Activated naive CD8-positive, alpha-beta T cell treated with anti-CD3 and anti-CD28 coated beads for 36 hours (primary cell): ENCODE measurements around the gene TAB2. TPM values are rescaled to one million over a fixed set of nuclear protein-coding genes. Genes with fewer than 3 reads are reported as not detected.
A peak's percentile ranks its signal among the peaks of the same experiment; 100 is the strongest.
"Not testable (repeated sequence)": the region's sequence is repeated elsewhere in the genome, so short reads cannot be mapped to it uniquely, and the experiment has no call there.

Experiments used
- DNase-seq: peaks from one replicate; pipeline ENCODE4 v3.0.0; 2021
- H3K27ac Mint-ChIP-seq: one replicate; pipeline ENCODE4 v1.8.0; 2022; ENCODE audit warnings: mild to moderate bottlenecking, moderate library complexity, mixed read lengths
- H3K27me3 Mint-ChIP-seq: one replicate; pipeline ENCODE4 v1.8.0; 2022; ENCODE audit warnings: mild to moderate bottlenecking, mixed read lengths
- H3K36me3 Mint-ChIP-seq: one replicate; pipeline ENCODE4 v1.8.0; 2021; ENCODE audit warnings: mild to moderate bottlenecking, mixed read lengths
- H3K4me1 Mint-ChIP-seq: one replicate; pipeline ENCODE4 v1.8.0; 2021; ENCODE audit warnings: mixed read lengths
- H3K4me3 Mint-ChIP-seq: one replicate; pipeline ENCODE4 v1.8.0; 2022; ENCODE audit warnings: mild to moderate bottlenecking, moderate library complexity, mixed read lengths
- H3K9me3 Mint-ChIP-seq: one replicate; pipeline ENCODE4 v1.8.0; 2022; ENCODE audit warnings: mixed read lengths
- total RNA-seq, 2 experiments: library from RNA; stranded (reverse); gene quantifications; one replicate each; pipeline ENCODE4 v1.2.3, GENCODE V29; 2021

The TAB2 gene
- total RNA-seq, 2 experiments from 2014 or later = 55.5 to 56.1 TPM

DNA sequence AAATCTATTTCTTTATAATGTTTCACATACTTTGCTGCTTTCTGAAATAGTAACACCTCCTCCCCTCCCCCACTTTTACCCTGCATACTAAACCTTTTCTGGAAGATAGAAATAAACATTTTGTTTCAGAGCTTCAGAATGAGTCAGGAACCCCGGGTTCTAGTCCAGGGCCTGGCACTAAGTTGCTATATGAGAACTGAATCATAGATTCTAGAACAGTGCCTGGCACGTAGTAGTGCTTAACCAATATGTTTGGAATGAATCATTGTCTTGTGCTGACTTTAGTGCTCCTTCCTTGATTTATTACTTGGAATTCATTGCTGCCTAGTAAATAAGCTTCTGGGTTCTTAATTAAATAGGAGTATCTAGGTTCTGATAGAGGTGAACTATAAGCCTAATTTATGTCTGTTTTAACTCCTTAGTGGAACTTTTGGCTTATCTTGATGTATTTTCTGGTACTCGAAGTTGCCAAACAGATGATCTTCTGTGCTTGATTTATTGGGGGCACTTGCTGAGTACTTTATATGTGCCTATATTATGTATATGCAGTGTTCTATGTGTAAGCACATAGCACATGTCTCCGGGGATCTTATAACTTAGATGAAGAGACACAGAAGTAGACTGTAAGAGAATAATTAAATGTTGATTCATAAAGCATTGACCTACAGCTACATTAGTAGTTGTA lies 18.6 kb downstream of the TAB2 start:
- H3K27me3 Mint-ChIP-seq = no peaks in the 10 kb centered on the region
- peaks cover 82% of the 10 kb centered on the region for H3K4me1 Mint-ChIP-seq
- H3K27ac Mint-ChIP-seq = peak overlapping the region; percentile 84
- peak overlapping the region; percentile 50 for H3K4me3 Mint-ChIP-seq
- DNase-seq = peak; percentile 30
- peaks cover 7% of the 10 kb centered on the region for H3K9me3 Mint-ChIP-seq
- H3K36me3 Mint-ChIP-seq = peaks cover 29% of the 10 kb centered on the region

DNA sequence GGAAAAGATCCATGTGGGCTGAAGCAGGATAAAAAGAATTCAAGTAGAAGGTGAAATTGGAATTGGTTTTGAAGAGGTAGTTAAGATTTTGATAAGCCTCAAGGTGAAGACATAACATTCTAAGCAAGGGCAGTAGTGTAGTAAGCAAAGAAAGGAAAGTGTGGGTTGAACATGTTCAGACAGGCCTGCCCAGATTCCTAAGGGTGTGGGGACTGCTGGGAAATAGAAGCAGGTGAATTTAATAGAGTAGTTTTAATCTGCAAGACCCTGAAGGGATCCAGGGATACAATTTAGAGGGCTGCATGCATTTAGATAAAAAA lies 19.1 kb downstream of the TAB2 start:
- Mint-ChIP-seq H3K36me3 (peaks cover 31% of the 10 kb centered on the region), H3K27ac (peak overlapping the region; percentile 84), H3K4me3 (peak overlapping the region; percentile 38), H3K9me3 (peaks cover 7% of the 10 kb centered on the region), H3K4me1 (peaks cover 82% of the 10 kb centered on the region), H3K27me3 (no peaks in the 10 kb centered on the region)
- DNase-seq = no peak

DNA sequence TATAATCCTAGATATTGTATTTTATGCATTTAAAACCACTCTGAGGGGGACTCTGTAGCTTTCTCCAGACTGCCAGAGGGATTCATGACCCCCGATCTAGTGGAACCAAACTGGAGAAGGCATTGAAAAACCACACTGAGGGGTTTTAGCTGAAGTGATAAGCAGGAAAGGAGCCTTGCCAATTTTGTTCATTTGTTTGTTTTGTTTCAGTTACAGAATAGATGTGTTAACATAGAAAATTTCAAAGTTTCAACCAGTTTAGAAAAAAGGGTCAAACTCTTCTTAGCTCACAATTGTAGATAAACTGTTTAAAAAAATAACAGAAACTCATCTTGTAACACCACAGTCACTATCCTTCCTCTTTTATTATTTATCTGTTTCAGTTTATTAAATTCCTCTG lies 19.8 kb downstream of the TAB2 start:
- peak overlapping the region; percentile 62 for H3K27ac Mint-ChIP-seq
- H3K4me3 Mint-ChIP-seq = no peak overlapping the region
- peaks cover 7% of the 10 kb centered on the region for H3K9me3 Mint-ChIP-seq
- no peaks in the 10 kb centered on the region for H3K27me3 Mint-ChIP-seq
- no peak for DNase-seq
- peaks cover 37% of the 10 kb centered on the region for H3K36me3 Mint-ChIP-seq
- H3K4me1 Mint-ChIP-seq = peaks cover 82% of the 10 kb centered on the region

DNA sequence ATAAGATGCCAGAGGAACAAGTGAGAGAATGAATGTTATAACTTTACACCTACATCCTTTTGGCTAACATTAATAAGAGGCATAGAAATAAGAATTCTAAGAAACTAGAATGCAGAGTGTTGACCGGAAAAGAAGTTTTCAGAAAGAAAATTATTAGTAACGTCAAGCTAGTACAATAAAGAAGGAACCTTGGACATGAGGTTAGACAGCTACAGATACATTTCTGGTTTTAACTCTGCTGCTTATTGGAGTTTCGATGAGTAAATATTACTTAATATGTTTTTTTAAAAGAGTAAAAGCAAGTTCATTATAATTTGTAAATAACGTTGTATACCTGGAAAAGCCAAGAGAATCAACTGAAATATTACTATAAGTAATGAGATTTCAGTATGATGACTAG lies 22.7 kb downstream of the TAB2 start:
- no peaks in the 10 kb centered on the region for H3K27me3 Mint-ChIP-seq
- H3K4me3 Mint-ChIP-seq = no peak overlapping the region
- peaks cover 42% of the 10 kb centered on the region for H3K36me3 Mint-ChIP-seq
- no peak for DNase-seq
- H3K9me3 Mint-ChIP-seq = peaks cover 7% of the 10 kb centered on the region
- peaks cover 74% of the 10 kb centered on the region for H3K4me1 Mint-ChIP-seq
- peak overlapping the region; percentile 69 for H3K27ac Mint-ChIP-seq

DNA sequence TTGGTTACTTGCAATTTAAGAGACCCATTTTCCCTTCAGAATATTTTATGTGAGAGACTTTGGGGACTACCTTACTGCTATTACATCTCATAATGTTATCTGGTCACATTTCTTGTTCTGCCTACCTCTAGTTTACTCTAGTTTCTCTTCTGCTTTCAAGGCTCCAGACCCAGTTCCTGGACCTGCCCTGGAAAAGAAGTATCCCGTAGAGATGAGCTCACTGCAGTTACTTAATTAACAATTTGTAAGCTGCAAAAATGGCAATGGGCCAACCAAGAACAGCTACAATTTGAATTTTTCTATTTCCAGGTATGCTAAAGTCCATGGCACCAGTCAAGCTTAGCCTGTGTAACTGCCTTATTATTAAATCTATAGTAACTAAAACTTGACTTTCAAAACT lies 25.0 kb downstream of the TAB2 start:
- peak overlapping the region; percentile 52 for H3K4me3 Mint-ChIP-seq
- peak overlapping the region; percentile 91 for H3K27ac Mint-ChIP-seq
- H3K27me3 Mint-ChIP-seq = no peaks in the 10 kb centered on the region
- H3K36me3 Mint-ChIP-seq = peaks cover 49% of the 10 kb centered on the region
- peaks cover 70% of the 10 kb centered on the region for H3K4me1 Mint-ChIP-seq
- H3K9me3 Mint-ChIP-seq = peaks cover 8% of the 10 kb centered on the region
- DNase-seq = no peak

DNA sequence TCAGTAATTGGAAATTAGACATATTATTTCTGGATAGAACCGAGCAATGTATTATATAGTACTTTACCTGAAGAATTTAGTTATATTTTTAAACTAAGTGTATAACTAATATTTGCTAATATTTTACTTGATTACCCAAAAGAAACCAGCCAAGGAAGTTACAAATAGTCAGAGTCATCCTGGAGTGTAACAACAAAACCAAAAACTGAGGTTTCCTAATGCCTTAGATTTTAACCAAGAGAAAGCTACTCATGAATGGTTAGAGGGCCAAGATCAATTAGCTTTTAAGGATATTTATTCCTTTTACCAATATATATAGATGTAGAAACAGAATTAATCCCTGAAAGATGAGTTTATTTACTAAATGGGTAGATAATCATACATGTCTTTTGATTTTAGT lies 26.0 kb downstream of the TAB2 start:
- no peak overlapping the region for H3K27ac Mint-ChIP-seq
- peaks cover 66% of the 10 kb centered on the region for H3K4me1 Mint-ChIP-seq
- no peak for DNase-seq
- H3K36me3 Mint-ChIP-seq = peaks cover 47% of the 10 kb centered on the region
- H3K4me3 Mint-ChIP-seq = no peak overlapping the region
- no peaks in the 10 kb centered on the region for H3K27me3 Mint-ChIP-seq
- peaks cover 6% of the 10 kb centered on the region for H3K9me3 Mint-ChIP-seq

DNA sequence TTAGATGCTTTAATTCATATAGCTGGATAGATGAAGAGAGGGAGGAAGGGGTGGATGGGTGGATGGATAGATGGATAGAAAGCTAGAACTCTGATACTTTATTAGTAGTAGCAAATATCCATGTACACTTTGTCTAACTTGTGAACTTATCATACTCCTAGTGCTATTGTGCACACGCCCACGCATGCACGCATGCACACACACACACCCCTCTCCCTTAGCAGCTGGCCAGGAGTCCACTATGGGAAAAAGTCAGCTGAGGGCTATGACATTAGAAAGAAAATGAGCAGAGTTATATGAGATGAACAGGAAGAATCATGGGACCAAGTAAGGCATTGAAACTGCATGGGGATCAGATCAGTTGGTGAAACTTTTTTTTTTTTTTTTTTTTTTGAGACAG lies 28.6 kb downstream of the TAB2 start:
- H3K27me3 Mint-ChIP-seq = no peaks in the 10 kb centered on the region
- peaks cover 2% of the 10 kb centered on the region for H3K9me3 Mint-ChIP-seq
- peaks cover 60% of the 10 kb centered on the region for H3K4me1 Mint-ChIP-seq
- H3K4me3 Mint-ChIP-seq = no peak overlapping the region
- DNase-seq = no peak
- peak overlapping the region; percentile 50 for H3K27ac Mint-ChIP-seq
- H3K36me3 Mint-ChIP-seq = peaks cover 51% of the 10 kb centered on the region

DNA sequence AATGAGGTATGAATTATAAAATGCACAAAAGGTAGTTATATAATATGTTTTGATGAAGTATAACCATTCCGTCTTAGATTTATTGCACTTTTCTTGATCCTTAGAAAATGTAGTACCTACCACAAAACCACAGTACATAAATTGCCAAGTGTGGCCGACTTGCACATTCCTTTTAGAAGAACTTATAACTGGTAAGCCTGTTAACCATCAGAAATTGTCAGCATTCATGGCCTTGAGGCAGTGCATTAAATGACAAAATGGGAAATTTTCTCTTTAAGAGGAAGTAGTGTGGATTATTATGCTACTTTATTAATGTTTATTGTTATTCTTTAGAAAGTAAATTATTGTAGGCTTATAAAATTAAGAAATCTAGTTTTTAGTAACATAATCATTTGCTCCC lies 29.6 kb downstream of the TAB2 start:
- Mint-ChIP-seq H3K36me3 (peaks cover 46% of the 10 kb centered on the region), H3K9me3 (peaks cover 2% of the 10 kb centered on the region), H3K4me3 (no peak overlapping the region), H3K4me1 (peaks cover 54% of the 10 kb centered on the region), H3K27me3 (no peaks in the 10 kb centered on the region), H3K27ac (no peak overlapping the region)
- no peak for DNase-seq

DNA sequence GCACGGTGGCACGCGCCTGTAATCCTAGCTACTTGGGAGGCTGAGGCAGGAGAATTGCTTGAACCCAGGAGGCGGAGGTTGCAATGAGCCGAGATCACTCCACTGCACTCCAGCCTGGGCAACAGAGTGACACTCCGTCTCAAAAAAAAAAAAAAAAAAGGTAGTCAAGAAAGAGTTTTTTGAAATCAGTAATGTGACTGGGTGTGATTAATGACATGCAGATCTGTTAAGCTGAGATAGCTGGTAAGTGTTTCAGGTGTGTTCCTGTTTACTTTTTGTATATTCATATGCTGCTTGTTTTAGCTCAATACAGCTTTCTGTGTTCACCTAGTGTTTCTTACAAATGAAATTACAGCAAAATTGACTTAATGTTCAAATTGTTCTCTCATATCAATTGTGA lies 31.8 kb downstream of the TAB2 start:
- DNase-seq, H3K4me3 Mint-ChIP-seq, H3K9me3 Mint-ChIP-seq, H3K27me3 Mint-ChIP-seq, H3K27ac Mint-ChIP-seq: not testable (repeated sequence)
- Mint-ChIP-seq H3K4me1 (peaks cover 56% of the 10 kb centered on the region), H3K36me3 (peaks cover 41% of the 10 kb centered on the region)

DNA sequence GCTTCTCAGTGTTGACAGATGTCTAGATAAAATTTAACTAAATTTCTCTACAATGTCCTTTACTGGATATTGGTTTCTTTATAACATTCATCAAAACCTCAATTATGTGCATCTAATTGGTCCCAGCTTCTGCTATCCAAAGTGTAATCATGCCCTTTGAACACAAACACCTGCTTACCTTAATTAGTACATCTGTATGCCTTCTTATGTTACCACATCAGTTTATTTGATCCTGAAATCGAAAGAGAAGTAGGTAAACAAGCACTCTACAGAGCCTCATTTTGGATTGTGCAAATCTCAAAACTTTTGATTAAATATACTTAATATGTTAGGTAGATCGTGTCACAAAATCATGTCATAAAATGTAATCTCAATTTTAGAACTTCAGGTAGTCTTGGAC lies 36.5 kb downstream of the TAB2 start:
- Mint-ChIP-seq H3K36me3 (peaks cover 50% of the 10 kb centered on the region), H3K4me3 (no peak overlapping the region), H3K27ac (no peak overlapping the region)

DNA sequence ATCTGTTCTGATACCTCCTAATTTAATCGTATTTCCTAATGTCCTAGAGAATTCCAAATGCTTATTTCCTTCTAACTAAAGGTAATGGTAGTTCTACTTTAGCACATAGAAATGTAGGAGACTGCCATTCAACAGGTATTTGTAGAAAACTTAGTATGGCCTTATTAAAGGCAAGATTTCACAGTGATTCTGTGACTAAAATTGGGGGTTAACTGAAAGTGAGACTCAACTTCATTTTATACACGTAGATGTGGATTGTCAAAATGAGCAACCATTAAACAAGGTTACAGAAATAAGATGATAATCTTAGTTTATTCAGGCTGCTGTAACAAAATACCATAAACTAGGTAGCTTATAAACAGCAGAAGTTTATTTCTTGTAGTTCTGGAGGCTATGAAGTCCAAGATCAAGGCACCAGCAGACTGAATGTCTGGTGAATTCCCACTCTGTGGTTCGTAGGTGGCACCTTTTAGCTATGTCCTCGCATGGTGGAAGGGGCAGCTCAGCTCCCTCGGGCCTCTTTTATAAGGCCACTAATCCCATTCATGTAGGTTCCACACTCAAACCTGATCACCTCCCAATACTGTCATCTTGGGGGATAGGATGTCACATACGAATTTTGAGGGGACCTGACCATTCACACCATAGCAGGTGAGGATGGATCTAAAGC lies 38.7 kb downstream of the TAB2 start:
- Mint-ChIP-seq H3K36me3 (peaks cover 59% of the 10 kb centered on the region), H3K27me3 (no peaks in the 10 kb centered on the region), H3K9me3 (peaks cover 5% of the 10 kb centered on the region), H3K27ac (no peak overlapping the region), H3K4me3 (no peak overlapping the region), H3K4me1 (peaks cover 69% of the 10 kb centered on the region)
- DNase-seq = no peak

More for the DNA sequence above, 36.5 kb downstream of the TAB2 start:
- no peaks in the 10 kb centered on the region for H3K9me3 Mint-ChIP-seq
- peaks cover 69% of the 10 kb centered on the region for H3K4me1 Mint-ChIP-seq
- no peak for DNase-seq
- no peaks in the 10 kb centered on the region for H3K27me3 Mint-ChIP-seq

DNA sequence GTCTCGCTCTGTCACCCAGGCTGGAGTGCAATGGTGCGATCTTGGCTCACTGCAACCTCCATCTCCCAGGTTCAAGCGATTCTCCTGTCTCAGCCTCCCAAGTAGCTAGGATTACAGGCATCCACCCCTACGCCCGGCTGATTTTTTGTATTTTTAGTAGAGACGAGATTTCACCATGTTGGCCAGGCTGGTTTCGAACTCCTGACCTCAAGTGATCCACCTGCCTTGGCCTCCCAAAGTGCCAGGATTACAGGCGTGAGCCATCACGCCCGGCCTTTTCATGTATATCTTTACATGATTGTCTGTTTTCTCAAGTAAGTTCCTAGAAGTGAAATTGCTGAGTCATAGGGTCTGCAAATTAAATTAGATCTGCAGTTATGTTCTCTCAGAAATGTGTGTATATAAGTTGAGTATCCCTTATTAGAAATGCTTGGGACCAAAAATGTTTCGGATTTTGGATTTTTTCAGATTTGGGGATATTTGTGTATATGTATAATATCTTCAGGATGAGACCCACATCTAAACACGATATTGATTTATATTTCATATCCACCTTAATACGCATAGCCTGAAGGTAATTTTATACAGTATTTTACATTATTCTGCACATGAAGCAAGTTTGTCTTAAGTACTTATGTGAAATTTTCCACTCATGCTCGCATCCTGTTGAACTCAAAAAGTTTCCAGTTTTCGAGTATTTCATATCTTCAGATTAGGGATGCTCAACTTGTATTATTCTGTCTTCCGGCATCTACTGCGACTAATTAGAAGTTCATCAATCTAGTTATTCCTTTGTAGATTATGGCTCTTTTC lies 40.4 kb downstream of the TAB2 start:
- H3K4me3 Mint-ChIP-seq = no peak overlapping the region
- H3K27me3 Mint-ChIP-seq = no peaks in the 10 kb centered on the region
- DNase-seq = no peak
- peaks cover 16% of the 10 kb centered on the region for H3K9me3 Mint-ChIP-seq
- peaks cover 69% of the 10 kb centered on the region for H3K36me3 Mint-ChIP-seq
- H3K4me1 Mint-ChIP-seq = peaks cover 75% of the 10 kb centered on the region
- peak overlapping the region; percentile 66 for H3K27ac Mint-ChIP-seq

DNA sequence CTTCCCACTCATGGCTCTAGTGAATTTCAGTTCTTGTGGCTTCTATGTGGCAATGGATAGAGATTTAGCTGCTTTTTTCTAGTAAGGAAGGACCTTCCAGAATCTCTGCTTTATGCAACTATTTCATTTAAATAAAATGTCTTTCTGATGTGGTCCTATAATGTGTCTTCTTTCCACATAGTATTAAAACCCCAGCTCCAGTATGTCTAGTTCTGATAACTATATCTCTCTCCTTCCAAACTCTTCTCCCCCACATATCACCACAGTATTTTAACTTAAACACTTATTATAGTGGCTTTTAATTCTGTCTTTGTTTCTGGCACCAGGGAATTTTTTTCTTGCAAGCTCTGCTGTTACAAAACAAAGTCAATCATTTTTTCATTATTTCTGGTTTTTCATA lies 41.9 kb downstream of the TAB2 start:
- Mint-ChIP-seq H3K36me3 (peaks cover 74% of the 10 kb centered on the region), H3K27ac (peak overlapping the region; percentile 52), H3K4me3 (no peak overlapping the region), H3K4me1 (peaks cover 79% of the 10 kb centered on the region), H3K9me3 (peaks cover 18% of the 10 kb centered on the region), H3K27me3 (no peaks in the 10 kb centered on the region)
- DNase-seq = no peak

DNA sequence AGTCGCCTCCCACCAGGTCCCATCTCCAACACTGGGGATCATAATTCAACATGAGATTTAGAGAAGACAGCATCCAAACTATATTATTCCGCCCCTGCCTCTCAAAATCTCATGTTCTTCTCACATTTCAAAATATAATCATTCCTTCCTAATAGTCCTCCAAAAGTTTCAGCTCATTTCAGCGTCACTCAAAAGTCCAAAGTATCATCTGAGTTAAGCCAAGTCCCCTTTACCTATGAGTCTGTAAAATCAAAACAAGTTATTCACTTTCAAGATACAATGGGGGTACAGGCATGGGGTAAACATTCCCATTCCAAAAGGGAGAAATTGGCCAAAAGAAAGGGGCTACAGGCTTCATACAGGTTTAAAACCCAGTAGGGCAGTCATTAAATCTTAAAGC lies 43.0 kb downstream of the TAB2 start:
- H3K27ac Mint-ChIP-seq = peak overlapping the region; percentile 18
- H3K4me3 Mint-ChIP-seq = no peak overlapping the region
- peaks cover 18% of the 10 kb centered on the region for H3K9me3 Mint-ChIP-seq
- H3K4me1 Mint-ChIP-seq = peaks cover 82% of the 10 kb centered on the region
- no peak for DNase-seq
- H3K27me3 Mint-ChIP-seq = no peaks in the 10 kb centered on the region
- peaks cover 67% of the 10 kb centered on the region for H3K36me3 Mint-ChIP-seq

DNA sequence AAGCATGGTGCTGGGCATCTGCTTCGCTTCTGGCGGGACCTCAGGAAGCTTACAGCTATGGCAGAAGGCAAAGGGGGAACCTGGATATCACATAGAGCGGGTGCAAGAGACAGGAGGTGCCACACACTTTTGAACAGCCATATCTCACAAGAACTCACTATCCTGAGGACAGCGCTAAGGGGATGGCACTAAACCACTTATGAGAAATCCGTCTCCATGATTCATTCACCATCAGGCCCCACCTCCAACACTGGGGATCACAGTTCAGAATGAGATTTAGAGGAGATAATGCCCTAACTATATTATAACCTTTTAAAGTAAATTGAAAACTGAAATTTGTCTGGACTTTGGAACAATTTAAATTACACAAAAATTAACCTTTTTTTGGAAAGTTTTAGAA lies 44.8 kb downstream of the TAB2 start:
- Mint-ChIP-seq H3K27me3 (no peaks in the 10 kb centered on the region), H3K36me3 (peaks cover 60% of the 10 kb centered on the region), H3K9me3 (peaks cover 18% of the 10 kb centered on the region), H3K27ac (peak overlapping the region; percentile 49), H3K4me1 (peaks cover 70% of the 10 kb centered on the region), H3K4me3 (no peak overlapping the region)
- DNase-seq = no peak
